ENCODE data around the gene DNASE1L1. TPM values are rescaled to one million over a fixed set of nuclear protein-coding genes. Genes with fewer than 3 reads are reported as not detected.

The DNASE1L1 gene
- polyA plus RNA-seq, 1 donor from 2014 or later, result 9.2 TPM

DNA sequence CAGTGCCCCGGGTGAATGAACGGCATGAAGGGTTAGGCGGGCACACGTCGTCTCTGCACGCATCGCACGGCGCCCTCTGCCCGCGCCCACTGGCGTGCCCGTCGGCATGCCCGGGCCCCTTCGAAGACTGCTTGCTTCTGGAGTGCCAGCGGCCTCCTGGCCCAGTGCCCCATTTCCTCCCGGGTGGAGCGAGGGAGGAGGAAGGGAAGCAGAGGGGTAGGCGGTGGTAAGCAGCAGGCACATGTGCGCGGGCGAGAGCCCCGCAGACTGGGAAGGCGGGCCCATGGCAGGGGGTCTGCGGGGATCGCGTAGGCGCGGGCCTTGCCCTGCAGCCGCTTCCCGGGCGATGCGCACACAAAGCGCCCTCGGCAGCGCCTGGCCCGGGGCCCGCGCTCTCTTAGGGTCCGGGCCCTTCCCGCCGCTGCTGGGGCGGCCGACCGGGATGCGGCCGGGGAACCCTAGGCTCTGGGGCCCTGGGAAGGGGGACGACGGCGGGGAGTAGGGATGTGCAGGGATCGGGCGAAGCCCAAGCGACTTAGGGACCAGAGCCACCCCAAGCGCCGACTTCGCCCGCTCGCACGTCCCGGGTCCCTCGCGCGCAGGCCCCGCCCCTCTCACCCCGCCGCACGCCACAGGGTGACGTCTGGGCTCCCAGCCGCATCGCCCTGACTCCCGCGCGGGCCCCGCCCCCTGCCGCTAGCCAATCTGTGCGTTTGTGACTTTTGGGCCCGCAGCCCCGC, 30.8 kb downstream of the DNASE1L1 start:
- H3F3A ChIP-seq (ENCODE audit: insufficient read depth, low read length, poor library complexity, severe bottlenecking), result no peaks in the 10 kb centered on the region
- no peak overlapping the region for H3K4me2 ChIP-seq (ENCODE audit: low read length)
- peaks cover 9% of the 10 kb centered on the region for H3K79me2 ChIP-seq (replicated peaks; ENCODE audit: insufficient read depth, low read length)
- peak overlapping the region; percentile 84 for H3K27ac ChIP-seq (ENCODE audit: low read length)
- H3K27me3 ChIP-seq (ENCODE audit: insufficient read depth, low read depth, low read length), result no peaks in the 10 kb centered on the region
- H3K9me2 ChIP-seq (ENCODE audit: insufficient read depth, low read length), result no peaks in the 10 kb centered on the region
- no peak for TF ChIP-seq RAD21 (conservative IDR thresholded peaks at IDR 0.05)
- TF ChIP-seq SMC3 (conservative IDR thresholded peaks at IDR 0.05; ENCODE audit: poor library complexity), result no peak
- TF ChIP-seq EP300 (conservative IDR thresholded peaks at IDR 0.05; ENCODE audit: poor library complexity, severe bottlenecking), result peak; percentile 17
- TF ChIP-seq, protein P1, sequence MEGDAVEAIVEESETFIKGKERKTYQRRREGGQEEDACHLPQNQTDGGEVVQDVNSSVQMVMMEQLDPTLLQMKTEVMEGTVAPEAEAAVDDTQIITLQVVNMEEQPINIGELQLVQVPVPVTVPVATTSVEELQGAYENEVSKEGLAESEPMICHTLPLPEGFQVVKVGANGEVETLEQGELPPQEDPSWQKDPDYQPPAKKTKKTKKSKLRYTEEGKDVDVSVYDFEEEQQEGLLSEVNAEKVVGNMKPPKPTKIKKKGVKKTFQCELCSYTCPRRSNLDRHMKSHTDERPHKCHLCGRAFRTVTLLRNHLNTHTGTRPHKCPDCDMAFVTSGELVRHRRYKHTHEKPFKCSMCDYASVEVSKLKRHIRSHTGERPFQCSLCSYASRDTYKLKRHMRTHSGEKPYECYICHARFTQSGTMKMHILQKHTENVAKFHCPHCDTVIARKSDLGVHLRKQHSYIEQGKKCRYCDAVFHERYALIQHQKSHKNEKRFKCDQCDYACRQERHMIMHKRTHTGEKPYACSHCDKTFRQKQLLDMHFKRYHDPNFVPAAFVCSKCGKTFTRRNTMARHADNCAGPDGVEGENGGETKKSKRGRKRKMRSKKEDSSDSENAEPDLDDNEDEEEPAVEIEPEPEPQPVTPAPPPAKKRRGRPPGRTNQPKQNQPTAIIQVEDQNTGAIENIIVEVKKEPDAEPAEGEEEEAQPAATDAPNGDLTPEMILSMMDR (IDR thresholded peaks at IDR 0.05; ENCODE audit: poor library complexity, severe bottlenecking), result peak; percentile 10
- TF ChIP-seq, protein P2, sequence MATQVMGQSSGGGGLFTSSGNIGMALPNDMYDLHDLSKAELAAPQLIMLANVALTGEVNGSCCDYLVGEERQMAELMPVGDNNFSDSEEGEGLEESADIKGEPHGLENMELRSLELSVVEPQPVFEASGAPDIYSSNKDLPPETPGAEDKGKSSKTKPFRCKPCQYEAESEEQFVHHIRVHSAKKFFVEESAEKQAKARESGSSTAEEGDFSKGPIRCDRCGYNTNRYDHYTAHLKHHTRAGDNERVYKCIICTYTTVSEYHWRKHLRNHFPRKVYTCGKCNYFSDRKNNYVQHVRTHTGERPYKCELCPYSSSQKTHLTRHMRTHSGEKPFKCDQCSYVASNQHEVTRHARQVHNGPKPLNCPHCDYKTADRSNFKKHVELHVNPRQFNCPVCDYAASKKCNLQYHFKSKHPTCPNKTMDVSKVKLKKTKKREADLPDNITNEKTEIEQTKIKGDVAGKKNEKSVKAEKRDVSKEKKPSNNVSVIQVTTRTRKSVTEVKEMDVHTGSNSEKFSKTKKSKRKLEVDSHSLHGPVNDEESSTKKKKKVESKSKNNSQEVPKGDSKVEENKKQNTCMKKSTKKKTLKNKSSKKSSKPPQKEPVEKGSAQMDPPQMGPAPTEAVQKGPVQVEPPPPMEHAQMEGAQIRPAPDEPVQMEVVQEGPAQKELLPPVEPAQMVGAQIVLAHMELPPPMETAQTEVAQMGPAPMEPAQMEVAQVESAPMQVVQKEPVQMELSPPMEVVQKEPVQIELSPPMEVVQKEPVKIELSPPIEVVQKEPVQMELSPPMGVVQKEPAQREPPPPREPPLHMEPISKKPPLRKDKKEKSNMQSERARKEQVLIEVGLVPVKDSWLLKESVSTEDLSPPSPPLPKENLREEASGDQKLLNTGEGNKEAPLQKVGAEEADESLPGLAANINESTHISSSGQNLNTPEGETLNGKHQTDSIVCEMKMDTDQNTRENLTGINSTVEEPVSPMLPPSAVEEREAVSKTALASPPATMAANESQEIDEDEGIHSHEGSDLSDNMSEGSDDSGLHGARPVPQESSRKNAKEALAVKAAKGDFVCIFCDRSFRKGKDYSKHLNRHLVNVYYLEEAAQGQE (IDR thresholded peaks at IDR 0.05; ENCODE audit: borderline replicate concordance), result peak; percentile 58
- TF ChIP-seq TAF1 (IDR thresholded peaks at IDR 0.05; ENCODE audit: low read depth), result peak; percentile 69
- TF ChIP-seq EZH2 (IDR thresholded peaks at IDR 0.05; ENCODE audit: borderline replicate concordance, insufficient read depth, low read length, poor library complexity, severe bottlenecking), result no peak
- TF ChIP-seq POLR2AphosphoS5 (IDR thresholded peaks at IDR 0.05), result peak; percentile 92
- TF ChIP-seq MXI1 (conservative IDR thresholded peaks at IDR 0.05; ENCODE audit: poor library complexity, severe bottlenecking), result peak; percentile 42
- peak overlapping the region; percentile 89 for H3K9ac ChIP-seq (ENCODE audit: low read length)
- no peaks in the 10 kb centered on the region for H4K20me1 ChIP-seq (ENCODE audit: insufficient read depth)
- no peaks in the 10 kb centered on the region for H3K36me3 ChIP-seq (ENCODE audit: insufficient read depth, low read length)
- no peak overlapping the region for H2AFZ ChIP-seq (ENCODE audit: low read depth, low read length)
- no peaks in the 10 kb centered on the region for H3K9me3 ChIP-seq (ENCODE audit: low read length)
- peak overlapping the region; percentile 73 for H3K4me3 ChIP-seq (ENCODE audit: low read length)

DNA sequence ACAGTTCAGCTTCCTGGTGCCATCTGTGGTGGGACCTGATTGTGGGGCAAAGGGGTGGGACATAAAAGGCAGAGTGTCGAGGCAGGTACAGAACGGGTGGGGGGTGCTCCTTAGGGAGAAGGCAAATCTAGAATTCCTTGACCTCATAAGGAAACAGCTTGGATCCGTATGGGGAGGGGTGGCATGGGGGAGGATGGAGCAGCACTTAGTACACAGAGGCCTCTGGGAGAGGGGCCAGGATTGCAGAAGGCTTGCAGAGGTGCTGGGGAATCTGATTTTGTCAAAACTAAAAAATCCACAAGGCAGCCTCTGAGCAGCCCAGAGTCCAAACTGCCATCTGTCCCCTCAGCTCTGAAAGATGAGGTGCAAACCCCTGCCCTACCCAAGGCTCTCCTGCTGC, 32.3 kb downstream of the DNASE1L1 start:
- H3K27me3 ChIP-seq (ENCODE audit: insufficient read depth, low read depth, low read length), result no peaks in the 10 kb centered on the region
- H4K20me1 ChIP-seq (ENCODE audit: insufficient read depth), result no peaks in the 10 kb centered on the region
- TF ChIP-seq RAD21 (conservative IDR thresholded peaks at IDR 0.05), result no peak
- TF ChIP-seq TAF1 (IDR thresholded peaks at IDR 0.05; ENCODE audit: low read depth), result no peak
- TF ChIP-seq, protein P2 (IDR thresholded peaks at IDR 0.05; ENCODE audit: borderline replicate concordance), result no peak
- TF ChIP-seq, protein P1 (IDR thresholded peaks at IDR 0.05; ENCODE audit: poor library complexity, severe bottlenecking), result no peak
- TF ChIP-seq POLR2AphosphoS5 (IDR thresholded peaks at IDR 0.05), result no peak
- TF ChIP-seq EZH2 (IDR thresholded peaks at IDR 0.05; ENCODE audit: borderline replicate concordance, insufficient read depth, low read length, poor library complexity, severe bottlenecking), result no peak
- no peak for TF ChIP-seq EP300 (conservative IDR thresholded peaks at IDR 0.05; ENCODE audit: poor library complexity, severe bottlenecking)
- TF ChIP-seq SMC3 (conservative IDR thresholded peaks at IDR 0.05; ENCODE audit: poor library complexity), result no peak
- TF ChIP-seq MXI1 (conservative IDR thresholded peaks at IDR 0.05; ENCODE audit: poor library complexity, severe bottlenecking), result no peak
- no peaks in the 10 kb centered on the region for H3K9me2 ChIP-seq (ENCODE audit: insufficient read depth, low read length)
- H3K27ac ChIP-seq (ENCODE audit: low read length), result no peak overlapping the region
- no peak overlapping the region for H3K4me2 ChIP-seq (ENCODE audit: low read length)
- H2AFZ ChIP-seq (ENCODE audit: low read depth, low read length), result no peak overlapping the region
- H3K79me2 ChIP-seq (replicated peaks; ENCODE audit: insufficient read depth, low read length), result peaks cover 9% of the 10 kb centered on the region
- no peak overlapping the region for H3K4me3 ChIP-seq (ENCODE audit: low read length)
- H3K36me3 ChIP-seq (ENCODE audit: insufficient read depth, low read length), result no peaks in the 10 kb centered on the region
- no peaks in the 10 kb centered on the region for H3K9me3 ChIP-seq (ENCODE audit: low read length)
- no peak overlapping the region for H3K9ac ChIP-seq (ENCODE audit: low read length)
- no peaks in the 10 kb centered on the region for H3F3A ChIP-seq (ENCODE audit: insufficient read depth, low read length, poor library complexity, severe bottlenecking)

All from neural cell (in vitro differentiated cells).